H1 (cell line): ENCODE results near the gene ENPP6. TPM values are rescaled to one million over a fixed set of nuclear protein-coding genes. Genes with fewer than 3 reads are reported as not detected.

Experiments used
- CTCF ChIA-PET: fragments of 300-600 bp; sonication (Branson Sonifier 250); formaldehyde crosslinking; loops from one replicate; lab custom pipeline; 2021; ENCODE audit not compliant: partially characterized antibody; lab: Charles Lee
- POLR2A ChIA-PET: fragments of 300-600 bp; sonication (Branson Sonifier 250); formaldehyde crosslinking; loops from one replicate; lab custom pipeline; 2021; ENCODE audit warnings: inconsistent platforms; ENCODE audit not compliant: partially characterized antibody; lab: Charles Lee
- DNase-seq, 2 experiments: peaks; one replicate each; pipeline versions ENCODE4 v3.0.0 to v3.0.0-alpha.2; 2010 to 2022; ENCODE audit warnings: low spot score in 2 of 2, low read depth in 1 of 2, mixed read lengths in 1 of 2
- FAIRE-seq: peaks from 2 replicates; lab custom pipeline; 2011; peaks lifted over from hg19 to GRCh38; lab: Jason Lieb, UNC
- H2AFZ ChIP-seq: 2 replicates; pipeline ENCODE4 v1.8.1; 2012; ENCODE audit warnings: low read length, inconsistent platforms
- H2AK5ac ChIP-seq: 2 replicates; pipeline ENCODE4 v1.6.1; 2013; ENCODE audit warnings: low read depth, low read length
- H2BK120ac ChIP-seq: replicated peaks from 2 replicates; pipeline ENCODE3; 2013; ENCODE audit warnings: low read depth, low read length, inconsistent platforms
- H2BK12ac ChIP-seq: 2 replicates; pipeline ENCODE4 v1.6.1; 2013; ENCODE audit warnings: low read depth, low read length
- H2BK15ac ChIP-seq: 2 replicates; pipeline ENCODE4 v1.6.1; 2013; ENCODE audit warnings: low read length
- H2BK20ac ChIP-seq: 2 replicates; pipeline ENCODE4 v1.6.1; 2013; ENCODE audit warnings: low read length
- H2BK5ac ChIP-seq: 2 replicates; pipeline ENCODE4 v1.6.1; 2013; ENCODE audit warnings: low read depth, low read length
- H3K14ac ChIP-seq: 2 replicates; pipeline ENCODE4 v1.6.1; 2013; ENCODE audit warnings: inconsistent platforms; ENCODE audit not compliant: insufficient read length
- H3K18ac ChIP-seq: 2 replicates; pipeline ENCODE4 v1.6.1; 2013; ENCODE audit warnings: low read length; ENCODE audit errors: extremely low read depth
- H3K23ac ChIP-seq: 2 replicates; pipeline ENCODE4 v1.6.1; 2013; ENCODE audit warnings: inconsistent platforms; ENCODE audit not compliant: insufficient read length
- H3K23me2 ChIP-seq: 2 replicates; pipeline ENCODE4 v1.6.1; 2013; ENCODE audit warnings: low read depth, low read length
- H3K27ac ChIP-seq: 2 replicates; pipeline ENCODE4 v1.6.1; 2011; ENCODE audit warnings: low read depth, low read length, inconsistent platforms
- H3K27me3 ChIP-seq, 4 experiments: replicated peaks in 1 of 4; 1 replicate in 1 of 4; 2 replicates in 3 of 4; pipeline versions ENCODE4 v1.6.1 to v1.8.1; 2011 to 2013; ENCODE audit warnings: low read length in 3 of 4, mild to moderate bottlenecking in 3 of 4, inconsistent platforms in 2 of 4, mixed read lengths in 2 of 4, moderate library complexity in 1 of 4; ENCODE audit not compliant: control insufficient read depth in 3 of 4, insufficient read depth in 3 of 4; ENCODE audit errors: extremely low read depth in 1 of 4
- H3K36me3 ChIP-seq, 4 experiments: 2 replicates each; pipeline versions ENCODE4 v1.6.1 to v1.8.1; 2011 to 2013; ENCODE audit warnings: mild to moderate bottlenecking in 4 of 4, low read length in 3 of 4, moderate library complexity in 2 of 4, control low read depth in 1 of 4, inconsistent platforms in 1 of 4; ENCODE audit not compliant: insufficient read depth in 4 of 4, control insufficient read depth in 2 of 4
- H3K4ac ChIP-seq: replicated peaks from 2 replicates; pipeline ENCODE3; 2013; ENCODE audit warnings: low read length, low read depth, mixed read lengths, inconsistent platforms; ENCODE audit not compliant: insufficient read length
- H3K4me1 ChIP-seq, 4 experiments: replicated peaks in 1 of 4; 1 replicate in 1 of 4; 2 replicates in 3 of 4; pipeline versions ENCODE4 v1.6.1 to v1.8.1; 2011 to 2013; ENCODE audit warnings: low read length in 3 of 4, inconsistent platforms in 2 of 4, mixed read lengths in 1 of 4; ENCODE audit not compliant: insufficient read depth in 4 of 4, control insufficient read depth in 3 of 4
- H3K4me2 ChIP-seq, 2 experiments: 2 replicates each; pipeline versions ENCODE4 v1.6.1 to v1.8.1; 2011 to 2013; ENCODE audit warnings: low read depth in 2 of 2, low read length in 2 of 2, control low read depth in 1 of 2, inconsistent platforms in 1 of 2, mild to moderate bottlenecking in 1 of 2; ENCODE audit not compliant: insufficient read depth in 1 of 2
- H3K4me3 ChIP-seq, 4 experiments: fragments of 200-600, 300-600 bp in 1 of 4; sonication (generic), shearing (Covaris generic), sonication (Bioruptor Twin) in 1 of 4; 2 replicates each; pipeline versions ENCODE4 v1.5.1 to v1.8.1; 2011 to 2016; ENCODE audit warnings: low read length in 4 of 4, low read depth in 3 of 4, control low read depth in 2 of 4, inconsistent platforms in 2 of 4, mild to moderate bottlenecking in 2 of 4, mixed read lengths in 1 of 4, moderate library complexity in 1 of 4; ENCODE audit not compliant: insufficient read depth in 2 of 4; ENCODE audit errors: extremely low read depth in 1 of 4
- H3K56ac ChIP-seq: replicated peaks from 2 replicates; pipeline ENCODE3; 2013; ENCODE audit warnings: low read depth, mild to moderate bottlenecking, mixed read lengths, low read length, inconsistent platforms; ENCODE audit not compliant: insufficient read length
- H3K79me1 ChIP-seq: 2 replicates; pipeline ENCODE4 v1.6.1; 2013; ENCODE audit warnings: low read depth, low read length, control low read depth
- H3K79me2 ChIP-seq, 2 experiments: 2 replicates each; pipeline versions ENCODE4 v1.6.1 to v1.8.1; 2012 to 2013; ENCODE audit warnings: low read length in 2 of 2, mild to moderate bottlenecking in 2 of 2, inconsistent platforms in 1 of 2; ENCODE audit not compliant: insufficient read depth in 2 of 2, control insufficient read depth in 1 of 2
- H3K9ac ChIP-seq, 4 experiments: replicated peaks in 1 of 4; 1 replicate in 1 of 4; 2 replicates in 3 of 4; pipeline versions ENCODE4 v1.6.1 to v1.8.1; 2011 to 2013; ENCODE audit warnings: low read depth in 3 of 4, low read length in 3 of 4, control low read depth in 2 of 4, mild to moderate bottlenecking in 2 of 4, moderate library complexity in 2 of 4, inconsistent platforms in 1 of 4; ENCODE audit errors: extremely low read depth in 1 of 4
- H3K9me3 ChIP-seq, 2 experiments: 2 replicates each; pipeline versions ENCODE4 v1.6.1 to v1.8.1; 2012 to 2013; ENCODE audit warnings: mild to moderate bottlenecking in 2 of 2, moderate library complexity in 2 of 2, control low read depth in 1 of 2, inconsistent platforms in 1 of 2, low read depth in 1 of 2, low read length in 1 of 2, mixed read lengths in 1 of 2; ENCODE audit not compliant: insufficient read depth in 2 of 2
- H4K20me1 ChIP-seq, 2 experiments: replicated peaks in 1 of 2; 2 replicates each; pipeline versions ENCODE3 to v1.8.1; 2011 to 2013; ENCODE audit warnings: inconsistent platforms in 2 of 2, low read length in 2 of 2, mild to moderate bottlenecking in 1 of 2; ENCODE audit not compliant: insufficient read depth in 2 of 2, control insufficient read depth in 1 of 2
- H4K5ac ChIP-seq: 2 replicates; pipeline ENCODE4 v1.6.1; 2013; ENCODE audit warnings: low read length, low read depth, mixed read lengths, inconsistent platforms; ENCODE audit not compliant: insufficient read length
- H4K8ac ChIP-seq: 2 replicates; pipeline ENCODE4 v1.8.0; 2013; ENCODE audit warnings: mild to moderate bottlenecking, moderate library complexity, low read length, inconsistent platforms; ENCODE audit not compliant: insufficient read depth; ENCODE audit errors: extremely low read depth
- H4K91ac ChIP-seq: replicated peaks from 2 replicates; pipeline ENCODE3; 2013; ENCODE audit warnings: low read length, mixed read lengths, inconsistent platforms; ENCODE audit not compliant: insufficient read length
- BRCA1 ChIP-seq: IDR thresholded peaks from 2 replicates; pipeline ENCODE4 v1.6.1; 2012; ENCODE audit warnings: low read depth, low read length, improper control_type of control experiment
- CHD2 ChIP-seq: IDR thresholded peaks from 2 replicates; pipeline ENCODE4 v1.6.1; 2012; ENCODE audit warnings: low read length, improper control_type of control experiment
- CREB1 ChIP-seq: IDR thresholded peaks from 2 replicates; pipeline ENCODE4 v1.6.1; 2012; ENCODE audit warnings: inconsistent platforms
- CTBP2 ChIP-seq: IDR thresholded peaks from 2 replicates; pipeline ENCODE4 v1.7.0; 2011; ENCODE audit warnings: borderline replicate concordance, mild to moderate bottlenecking, moderate library complexity, mixed read lengths, low read length; ENCODE audit not compliant: insufficient read depth, insufficient read length
- HDAC6 ChIP-seq: IDR thresholded peaks from one replicate; pipeline ENCODE4 v1.7.1; 2012; ENCODE audit warnings: low read depth, mild to moderate bottlenecking, inconsistent platforms, low read length, moderate library complexity
- KDM4A ChIP-seq: IDR thresholded peaks from one replicate; pipeline ENCODE4 v1.7.1; 2012; ENCODE audit warnings: low read depth, mild to moderate bottlenecking, moderate library complexity, low read length, inconsistent platforms; ENCODE audit not compliant: severe bottlenecking
- POLR2AphosphoS5 ChIP-seq: IDR thresholded peaks from 2 replicates; pipeline ENCODE4 v1.6.1; 2011; ENCODE audit warnings: low read depth, low read length
- POU5F1 ChIP-seq: IDR thresholded peaks from 2 replicates; pipeline ENCODE4 v1.6.1; 2011; ENCODE audit warnings: low read depth, mild to moderate bottlenecking, low read length, moderate library complexity
- SAP30 ChIP-seq: fragments of 300-600 bp; sonication (generic); IDR thresholded peaks from 2 replicates; pipeline ENCODE4 v1.7.1; 2012; ENCODE audit warnings: low read length, moderate library complexity, mild to moderate bottlenecking, inconsistent platforms; ENCODE audit not compliant: insufficient read depth, insufficient replicate concordance
- SIN3A ChIP-seq, 2 experiments: IDR thresholded peaks in 1 of 2; conservative IDR thresholded peaks in 1 of 2; 2 replicates each; pipeline ENCODE4 v1.6.1; 2011 to 2012; ENCODE audit warnings: low read length in 2 of 2, improper control_type of control experiment in 1 of 2, low read depth in 1 of 2, mild to moderate bottlenecking in 1 of 2
- SIX5 ChIP-seq: IDR thresholded peaks from 2 replicates; pipeline ENCODE4 v1.6.1; 2011; ENCODE audit warnings: mild to moderate bottlenecking, low read depth, low read length
- SP1 ChIP-seq: IDR thresholded peaks from 2 replicates; pipeline ENCODE4 v1.6.1; 2011; ENCODE audit warnings: low read depth, low read length
- SP4 ChIP-seq: IDR thresholded peaks from 2 replicates; pipeline ENCODE4 v1.6.1; 2012; ENCODE audit warnings: low read length, inconsistent platforms
- SRF ChIP-seq: IDR thresholded peaks from 2 replicates; pipeline ENCODE4 v1.6.1; 2011; ENCODE audit warnings: mild to moderate bottlenecking, low read depth, low read length, moderate library complexity
- TBP ChIP-seq: IDR thresholded peaks from 2 replicates; pipeline ENCODE4 v1.6.1; 2011; ENCODE audit warnings: low read depth, low read length, improper control_type of control experiment
- WGBS, 2 experiments: shearing (Covaris generic) in 1 of 2; methylation state at CpG; one replicate each; pipeline versions ENCODE4 v1.1.6 to v1.1.7; 2013 to 2015; ENCODE audit warnings: low lambda C conversion rate in 2 of 2, mixed read lengths in 2 of 2, inconsistent platforms in 1 of 2, low coverage in 1 of 2, missing lambda C conversion rate in 1 of 2; ENCODE audit not compliant: insufficient replicate concordance in 2 of 2, insufficient coverage in 1 of 2, insufficient read length in 1 of 2; ENCODE audit errors: extremely low coverage in 1 of 2, missing lambda C conversion rate in 1 of 2; 5-methylcytosine and 5-hydroxymethylcytosine counted together
- polyA plus RNA-seq, 7 experiments: library from polyadenylated mRNA; depleted of rRNA in 3 of 7; stranded (reverse) in 5 of 7; unstranded in 2 of 7; fragments of >200 nt in 5 of 7; fragments of 200-250 nt in 2 of 7; gene quantifications; 1 replicate in 5 of 7; 2 replicates in 1 of 7; 4 replicates in 1 of 7; pipeline versions ENCODE4 v1.2.1 to v1.2.3, GENCODE V29; 2011 to 2013; ENCODE audit warnings: missing spikeins in 2 of 7, mixed read lengths in 2 of 7
- total RNA-seq: library from RNA; stranded (reverse); fragmentation: NEBNext Ultra II Directional; extraction: Animal tissue kit (Norgen Biotek cat#: 25700); gene quantifications from 2 replicates; pipeline ENCODE4 v1.2.1, GENCODE V29; 2021

The ENPP6 gene
- total and polyA plus RNA-seq, 2 of the 8 experiments (the other 6 are each of a cell fraction or from before 2014, with no cell fraction given), result 0.11 to 0.20 TPM

GRCh38 chr4:184094532-184095159, 123.0 kb downstream of the ENPP6 start:
- Histone ChIP-seq H3K14ac (no peak overlapping the region), H2BK5ac (no peak overlapping the region), H3K4me3 (no peak overlapping the region), H4K91ac (no peak overlapping the region), H3K23ac (no peak overlapping the region), H2BK120ac (no peak overlapping the region), H3K27me3 (peaks cover 0 to 9% (median 0%) of the 10 kb centered on the region in 4 experiments; a peak in 2 of 7 replicates), H2BK20ac (no peak overlapping the region), H4K20me1 (no peaks in the 10 kb centered on the region), H2BK12ac (no peak overlapping the region), H3K23me2 (no peaks in the 10 kb centered on the region), H3K4me1 (peaks cover 0 to 3% (median 0%) of the 10 kb centered on the region in 4 experiments; a peak in 3 of 7 replicates), H3K79me2 (no peaks in the 10 kb centered on the region), H3K4me2 (no peak overlapping the region), H2BK15ac (no peak overlapping the region), H3K79me1 (no peaks in the 10 kb centered on the region), H3K18ac (no peak overlapping the region), H3K36me3 (no peaks in the 10 kb centered on the region), H3K9me3 (no peaks in the 10 kb centered on the region), H3K9ac (no peak overlapping the region), H4K8ac (no peak overlapping the region), H2AK5ac (no peak overlapping the region), H2AFZ (no peak overlapping the region), H3K56ac (no peak overlapping the region), H4K5ac (no peak overlapping the region), H3K4ac (no peak overlapping the region), H3K27ac (no peak overlapping the region)
- FAIRE-seq (no peak), DNase-seq (no peak)
- ChIA-PET CTCF (interaction anchor here (0.5 to 11.3 kb wide), 10 partner anchors 10 to 340 kb away, joined by 3 to 151 read pairs (median 3); no protein-coding TSS in a partner anchor), POLR2A (no interaction called here)
- WGBS, 2 experiments, result 85% methylated on average over 8 of the region's 8 CpGs; no CpG with 5 or more reads in 1 of the 2 experiments
- no peak for TF ChIP-seq KDM4A
- TF ChIP-seq CHD2, result no peak
- TF ChIP-seq SRF, result no peak
- TF ChIP-seq CREB1, result no peak
- TF ChIP-seq HDAC6, result no peak
- no peak for TF ChIP-seq SP4
- no peak for TF ChIP-seq BRCA1
- TF ChIP-seq CTBP2, result no peak
- TF ChIP-seq SIN3A (conservative IDR thresholded peaks at IDR 0.05 in 1 of 2, IDR thresholded peaks at IDR 0.05 in 1 of 2; ENCODE audit: low read depth in 1 of 2, low read length in 2 of 2), result no peak
- TF ChIP-seq POLR2AphosphoS5, result no peak
- TF ChIP-seq POU5F1, result no peak
- TF ChIP-seq SP1, result no peak
- no peak for TF ChIP-seq TBP
- TF ChIP-seq SAP30, result no peak
- TF ChIP-seq SIX5, result no peak
